Sigmoid colon (tissue), 3 donors: ENCODE results near the gene ANP32A.

ENCODE experiments used
- CTCF ChIP-seq, 4 experiments: fragments of 450-650 bp in 3 of 4; fragments of 200-600 bp in 1 of 4; IDR thresholded peaks; one replicate each; pipeline ENCODE4 v1.5.1; 2016 to 2019; ENCODE audit warnings: antibody characterized with exemption in 4 of 4, mild to moderate bottlenecking in 3 of 4, moderate library complexity in 2 of 4
- POLR2A ChIP-seq, 2 donors: fragments of 450-650 bp; IDR thresholded peaks; one replicate each; pipeline ENCODE4 v1.6.1; 2016; ENCODE audit warnings: antibody characterized with exemption in 2 of 2, mild to moderate bottlenecking in 2 of 2, moderate library complexity in 2 of 2

GRCh38 chr15:68770216-68770615 is 50.5 kb downstream of the ANP32A start:
- TF ChIP-seq POLR2A (IDR thresholded peaks at IDR 0.05) (no peak), CTCF (IDR thresholded peaks at IDR 0.05) (no peak)
